Adrenal gland (tissue), 12 donors: ENCODE data around the gene BRME1. TPM values are rescaled to one million over a fixed set of nuclear protein-coding genes. Genes with fewer than 3 reads are reported as not detected.

Experiments
- DNase-seq, 7 donors: peaks; one replicate each; pipeline ENCODE4 v3.0.0-alpha.2; 2019 to 2020
- H3K27ac ChIP-seq, 5 donors: fragments of 200-600 bp; sonication (generic) in 4 of 5; 1 replicate in 3 of 5; 2 replicates in 2 of 5; pipeline versions ENCODE4 v1.5.1 to v1.8.0; 2016 to 2020; ENCODE audit warnings: mild to moderate bottlenecking in 1 of 5
- H3K27me3 ChIP-seq: fragments of 200-600 bp; 2 replicates; pipeline ENCODE4 v1.8.0; 2021
- H3K36me3 ChIP-seq, 2 donors: fragments of 200-600 bp; replicated peaks in 1 of 2; 1 replicate in 1 of 2; 2 replicates in 1 of 2; pipeline versions ENCODE4 v1.5.1 to v1.8.0; 2018 to 2022
- H3K4me1 ChIP-seq, 2 donors: fragments of 200-600 bp; replicated peaks in 1 of 2; 1 replicate in 1 of 2; 2 replicates in 1 of 2; pipeline versions ENCODE4 v1.5.1 to v1.8.0; 2018 to 2021
- H3K4me3 ChIP-seq, 4 donors: fragments of 200-600 bp; sonication (generic) in 3 of 4; one replicate each; pipeline ENCODE4 v1.5.1; 2016 to 2018
- H3K9me3 ChIP-seq, 3 donors: fragments of 200-600 bp; sonication (generic) in 1 of 3; replicated peaks in 1 of 3; 1 replicate in 2 of 3; 2 replicates in 1 of 3; pipeline versions ENCODE4 v1.5.1 to v1.8.0; 2016 to 2021
- POLR2A ChIP-seq, 2 donors: fragments of 450-650 bp; IDR thresholded peaks; one replicate each; pipeline ENCODE4 v1.6.1; 2017; ENCODE audit warnings: antibody characterized with exemption in 2 of 2, mild to moderate bottlenecking in 2 of 2, moderate library complexity in 1 of 2
- WGBS, 4 donors: extraction: QIAGEN DNeasy Blood & Tissue Kit in 2 of 4; methylation state at CpG; one replicate each; pipeline versions ENCODE4 v1.1.5 to v1.1.7; 2013 to 2017; 5-methylcytosine and 5-hydroxymethylcytosine counted together
- intact Hi-C, 2 donors: fragments of 100-400 bp; cut with DNase I; formaldehyde crosslinking; loops; one replicate each; pipeline versions ENCODE4 v1.14.1 to v1.15.0; 2022 to 2023
- polyA plus RNA-seq, 3 donors: library from polyadenylated mRNA; stranded (reverse); fragments of 200-250 nt in 2 of 3; fragments of 350-450 nt in 1 of 3; fragmentation: Illumina TruSeq in 1 of 3; extraction: RNeasy Lipid Tissue Mini Kit (QIAGEN cat#74804) in 1 of 3; gene quantifications; one replicate each; pipeline ENCODE4 v1.2.3, GENCODE V29; 2013 to 2014
- total RNA-seq, 9 donors: library from RNA; depleted of rRNA in 4 of 9; stranded (reverse); fragments of >200 nt in 4 of 9; fragments of 120-200 nt in 1 of 9; fragmentation: NEBNext Ultra II Directional in 1 of 9; extraction: Animal tissue kit (Norgen Biotek cat#: 25700) in 1 of 9; gene quantifications; one replicate each; pipeline versions ENCODE4 v1.1.0 to v1.2.4, GENCODE V29; 2013 to 2023
- TF ChIP-seq, protein P1 (sequence below), 6 experiments: fragments of 450-650 bp in 4 of 6; fragments of 200-600 bp in 2 of 6; sonication (generic) in 1 of 6; IDR thresholded peaks; 1 replicate in 5 of 6; 2 replicates in 1 of 6; pipeline versions ENCODE4 v1.5.1 to v1.8.0; 2016 to 2021; ENCODE audit warnings: antibody characterized with exemption in 6 of 6, mild to moderate bottlenecking in 2 of 6, moderate library complexity in 1 of 6
- donor health status: healthy with polysubstance abuse.
- donor health status: Bipolar disorder and iron deficiency.
- donor health status: DM: yes; HTN: yes; CAD: no.
- donor health status: DM: no; HTN: no; CAD: no.
- donor health status: DM: no; HTN: no; CAD: no.
- donor health status: DM: yes; HTN: yes; CAD: no.

Gene BRME1
- total and polyA plus RNA-seq, 12 donors = 0.21 to 4.5 (median 1.4) TPM; not detected in 1

DNA sequence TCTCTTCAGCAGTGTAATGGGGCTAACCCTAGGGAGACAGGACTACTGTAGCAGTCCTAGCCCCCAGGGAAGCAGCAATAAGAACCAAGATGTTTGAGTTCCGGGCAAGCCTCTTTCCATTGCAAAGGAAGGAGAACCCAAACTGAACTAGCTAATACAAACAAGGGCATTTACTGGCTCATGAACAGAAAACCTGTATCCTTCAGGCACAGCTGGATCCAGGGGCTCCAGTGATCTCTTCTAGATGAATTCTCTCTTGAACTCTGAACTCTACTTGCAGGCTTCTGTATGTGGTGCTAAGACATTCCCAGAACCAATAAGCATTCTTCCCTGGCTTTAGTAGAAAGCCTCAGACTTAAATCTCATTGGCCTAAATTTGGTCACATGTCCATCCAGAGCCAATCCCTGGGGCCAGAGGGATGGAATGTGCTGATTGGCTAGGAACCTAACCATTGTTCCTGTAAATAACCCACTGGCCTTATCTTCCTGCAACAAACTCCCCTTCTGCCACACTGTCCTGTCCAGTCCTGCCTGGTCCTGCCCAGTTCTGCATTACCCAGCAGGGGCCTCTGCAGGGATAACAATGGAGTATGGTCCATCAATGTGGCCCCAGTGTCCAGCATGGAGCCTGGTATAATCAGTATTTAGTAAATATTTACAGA, 36.2 kb upstream of the BRME1 start:
- H3K27me3 ChIP-seq = no peaks in the 10 kb centered on the region
- WGBS, 4 donors = 93 to 100% (median 98%) methylated on average over 1 of the region's 1 CpG
- intact Hi-C loops = no loop called here

DNA sequence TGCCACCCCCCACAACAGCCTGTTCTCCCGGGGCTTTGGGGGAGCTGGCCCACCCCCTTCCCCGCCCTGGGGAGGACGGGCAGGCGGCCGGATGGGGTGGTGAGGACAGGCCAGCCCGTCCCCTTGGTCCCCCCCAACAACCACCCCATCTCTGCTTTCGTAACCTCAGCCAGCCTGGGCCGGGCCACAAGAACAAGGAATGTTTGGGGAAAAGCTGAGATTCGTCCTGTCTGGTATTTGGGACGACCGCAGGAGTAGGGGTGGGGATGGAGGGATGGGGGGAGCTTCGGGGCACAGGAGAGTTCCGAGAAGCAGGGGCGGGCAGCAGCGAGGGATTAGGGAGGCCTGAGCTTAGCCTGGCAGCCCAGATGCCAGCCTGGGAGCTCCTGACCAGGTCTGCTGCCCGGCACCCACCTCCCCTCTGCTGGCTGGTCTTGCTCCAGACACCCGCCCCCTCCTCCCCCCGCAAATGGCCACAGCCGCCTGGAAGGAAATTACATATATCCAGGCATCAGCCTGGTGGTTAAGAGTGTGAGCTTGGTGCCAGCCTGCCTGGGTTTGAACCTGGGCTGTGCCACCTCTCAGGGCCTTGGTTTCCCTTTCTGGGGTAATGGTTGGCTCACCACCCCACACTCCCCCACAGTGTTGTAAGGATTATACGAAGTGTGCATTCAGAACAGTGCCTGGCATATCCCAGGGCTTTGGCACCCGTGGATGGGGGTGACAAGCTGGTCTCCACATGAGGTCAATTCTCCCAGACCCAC, 32.6 kb upstream of the BRME1 start, which contains the start of gene PODNL1:
TSS of gene PODNL1 (minus strand) at position 117 of the 764 bp plus-strand sequence. CDS start 236 bp downstream, outside the sequence.
- Histone ChIP-seq H3K36me3 (no peaks in the 10 kb centered on the region), H3K4me1 (no peaks in the 10 kb centered on the region), H3K9me3 (no peaks in the 10 kb centered on the region), H3K4me3 (no peak within 1 kb of the TSS), H3K27ac (no peak within 1 kb of the TSS), H3K27me3 (no peaks in the 10 kb centered on the region)
- TF ChIP-seq, protein P1, sequence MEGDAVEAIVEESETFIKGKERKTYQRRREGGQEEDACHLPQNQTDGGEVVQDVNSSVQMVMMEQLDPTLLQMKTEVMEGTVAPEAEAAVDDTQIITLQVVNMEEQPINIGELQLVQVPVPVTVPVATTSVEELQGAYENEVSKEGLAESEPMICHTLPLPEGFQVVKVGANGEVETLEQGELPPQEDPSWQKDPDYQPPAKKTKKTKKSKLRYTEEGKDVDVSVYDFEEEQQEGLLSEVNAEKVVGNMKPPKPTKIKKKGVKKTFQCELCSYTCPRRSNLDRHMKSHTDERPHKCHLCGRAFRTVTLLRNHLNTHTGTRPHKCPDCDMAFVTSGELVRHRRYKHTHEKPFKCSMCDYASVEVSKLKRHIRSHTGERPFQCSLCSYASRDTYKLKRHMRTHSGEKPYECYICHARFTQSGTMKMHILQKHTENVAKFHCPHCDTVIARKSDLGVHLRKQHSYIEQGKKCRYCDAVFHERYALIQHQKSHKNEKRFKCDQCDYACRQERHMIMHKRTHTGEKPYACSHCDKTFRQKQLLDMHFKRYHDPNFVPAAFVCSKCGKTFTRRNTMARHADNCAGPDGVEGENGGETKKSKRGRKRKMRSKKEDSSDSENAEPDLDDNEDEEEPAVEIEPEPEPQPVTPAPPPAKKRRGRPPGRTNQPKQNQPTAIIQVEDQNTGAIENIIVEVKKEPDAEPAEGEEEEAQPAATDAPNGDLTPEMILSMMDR (IDR thresholded peaks at IDR 0.05) = no peak
- no peak for TF ChIP-seq POLR2A (IDR thresholded peaks at IDR 0.05)
- intact Hi-C loops = no loop called here
- no peak for DNase-seq
- 3 to 34% (median 30%) methylated on average over 5 to 21 of the region's 21 CpGs for WGBS, 4 donors

More for the DNA sequence above, 36.2 kb upstream of the BRME1 start:
- Histone ChIP-seq H3K4me3 (no peak overlapping the region), H3K36me3 (no peaks in the 10 kb centered on the region), H3K9me3 (no peaks in the 10 kb centered on the region), H3K27ac (no peak overlapping the region), H3K4me1 (no peaks in the 10 kb centered on the region)
- TF ChIP-seq, protein P1 (IDR thresholded peaks at IDR 0.05) = no peak
- no peak for TF ChIP-seq POLR2A (IDR thresholded peaks at IDR 0.05)
- no peak for DNase-seq

DNA sequence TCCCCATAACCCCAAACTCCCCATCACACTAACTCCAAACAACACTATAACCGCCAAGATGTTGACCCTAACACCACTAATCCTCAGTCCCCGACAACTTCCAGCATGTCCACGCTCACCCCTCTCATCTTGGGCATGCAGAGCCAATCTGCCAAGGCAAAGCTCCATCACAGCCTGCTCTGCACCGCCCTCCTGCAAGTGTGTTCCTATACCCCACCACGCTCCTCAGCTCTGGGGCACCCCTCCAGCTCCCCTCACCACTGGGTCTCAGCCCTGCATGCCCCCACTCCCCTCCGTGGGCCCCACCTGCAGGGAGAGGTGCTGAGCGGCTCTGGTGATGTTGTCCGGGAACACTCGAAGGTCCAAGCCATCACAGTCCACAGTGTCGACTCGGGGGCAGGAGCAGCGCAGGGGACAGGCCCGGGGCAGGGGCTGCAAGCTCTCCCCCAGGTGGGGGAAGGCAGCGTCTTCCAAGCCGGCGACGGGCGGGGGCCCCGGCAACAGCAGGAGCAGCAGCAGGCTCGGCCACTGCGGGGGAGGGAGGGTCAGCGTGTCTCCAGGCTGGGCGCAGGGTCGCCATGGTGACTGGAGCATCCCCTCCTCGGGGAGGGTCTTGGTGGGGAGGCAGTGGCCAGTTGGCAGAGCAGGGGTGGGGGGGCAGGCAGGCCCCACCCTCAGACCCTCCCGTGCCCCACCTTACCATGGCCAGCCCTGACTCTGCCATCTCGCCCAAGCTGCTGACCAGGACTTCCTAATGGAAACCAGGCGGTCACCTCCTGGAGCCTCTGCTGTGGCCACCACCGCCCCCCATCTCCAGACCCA, 31.8 kb upstream of the BRME1 start:
- no peak overlapping the region for H3K27ac ChIP-seq
- intact Hi-C loops = no loop called here
- no peak overlapping the region for H3K4me3 ChIP-seq
- no peaks in the 10 kb centered on the region for H3K4me1 ChIP-seq
- H3K9me3 ChIP-seq = no peaks in the 10 kb centered on the region
- WGBS, 4 donors = 12 to 47% (median 13%) methylated on average over 5 to 29 of the region's 29 CpGs
- no peak for TF ChIP-seq POLR2A (IDR thresholded peaks at IDR 0.05)
- TF ChIP-seq, protein P1 (IDR thresholded peaks at IDR 0.05) = no peak
- H3K36me3 ChIP-seq = no peaks in the 10 kb centered on the region
- DNase-seq = no peak
- H3K27me3 ChIP-seq = no peaks in the 10 kb centered on the region
